ENCODE results near the gene MYADM. TPM values are rescaled to one million over a fixed set of nuclear protein-coding genes. Genes with fewer than 3 reads are reported as not detected.

The MYADM gene
- total and polyA plus RNA-seq, 2 experiments from 2014 or later, result 42.1 to 211 TPM

DNA sequence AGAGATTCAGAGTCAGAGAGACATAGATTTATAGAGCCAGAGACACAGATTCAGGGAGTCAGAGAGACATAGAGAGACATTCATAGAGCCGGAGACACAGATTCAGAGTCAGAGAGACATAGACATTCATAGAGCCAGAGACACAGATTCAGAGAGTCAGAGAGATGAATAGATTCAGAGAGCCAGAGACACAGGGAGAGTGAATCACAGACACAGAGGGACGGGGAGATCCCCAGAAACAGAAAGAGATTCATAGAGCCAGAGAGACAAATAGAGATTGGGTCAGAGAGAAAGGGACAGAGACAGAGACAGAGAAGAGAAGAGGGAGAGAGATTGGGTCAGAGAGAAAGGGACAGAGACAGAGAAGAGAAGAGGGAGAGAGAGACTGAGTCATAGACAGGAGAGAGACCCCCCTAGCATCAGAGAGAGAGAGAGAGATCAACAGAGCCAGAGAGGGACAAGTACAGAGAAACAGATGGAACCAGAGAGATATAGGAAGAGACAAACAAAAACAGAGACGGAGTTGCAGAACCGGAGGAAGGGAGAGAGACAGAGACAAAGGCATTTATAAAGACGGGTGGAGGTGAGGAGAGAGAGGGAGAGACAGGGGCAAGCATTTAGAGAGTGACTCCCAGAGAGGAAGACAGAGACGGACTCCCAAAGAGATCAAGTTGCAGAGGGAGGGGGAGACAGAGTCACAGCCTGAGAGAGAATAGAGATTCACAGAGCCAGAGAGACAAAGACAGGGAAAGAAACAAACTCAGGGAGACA, 13.2 kb downstream of the MYADM start:
- H3K36me3 ChIP-seq (replicated peaks; ENCODE audit: insufficient read depth, low read depth), result no peaks in the 10 kb centered on the region
- H3K4me3 ChIP-seq, result no peak overlapping the region
- peaks cover 29% of the 10 kb centered on the region for H3K27me3 ChIP-seq
- peak overlapping the region; percentile 3 for H2AFZ ChIP-seq
- H3K9me2 ChIP-seq (replicated peaks; ENCODE audit: insufficient read depth), result no peaks in the 10 kb centered on the region
- WGBS (ENCODE audit: low lambda C conversion rate, missing lambda C conversion rate), result 31% methylated on average over 6 of the region's 6 CpGs
- TF ChIP-seq CTCF (IDR thresholded peaks at IDR 0.05; ENCODE audit: poor library complexity), result no peak
- TF ChIP-seq EZH2 (IDR thresholded peaks at IDR 0.05; ENCODE audit: borderline replicate concordance), result no peak
- TF ChIP-seq EZH2phosphoT487 (IDR thresholded peaks at IDR 0.05; ENCODE audit: low read depth, severe bottlenecking, unreplicated experiment), result no peak
- no peaks in the 10 kb centered on the region for H3K9me3 ChIP-seq (ENCODE audit: low read depth)
- no peak overlapping the region for H3K27ac ChIP-seq
- no peak for DNase-seq (ENCODE audit: low spot score)
- H3K4me1 ChIP-seq (ENCODE audit: insufficient read depth), result peaks cover 8% of the 10 kb centered on the region
- H3K4me2 ChIP-seq, result peak overlapping the region; percentile 86
- no peaks in the 10 kb centered on the region for H3K79me2 ChIP-seq
- peaks cover under 1% of the 10 kb centered on the region for H4K20me1 ChIP-seq (ENCODE audit: insufficient read depth, poor library complexity, severe bottlenecking)

GRCh38 chr19:53881482-53882390, 14.1 kb downstream of the MYADM start, which contains the start of gene PRKCG:
PRKCG (plus strand) TSS chr19:53882197; CDS start chr19:53882495, 298 bp downstream.
- Histone ChIP-seq H3K27me3 (peaks cover 29% of the 10 kb centered on the region), H2AFZ (peak within 1 kb of the TSS; percentile 14)
- peak; percentile 82 for DNase-seq (ENCODE audit: low spot score)

GRCh38 chr19:53882391-53883050, 14.8 kb downstream of the MYADM start:
- Histone ChIP-seq H3K79me2 (no peaks in the 10 kb centered on the region), H3K36me3 (replicated peaks; ENCODE audit: insufficient read depth, low read depth) (no peaks in the 10 kb centered on the region), H3K9me2 (replicated peaks; ENCODE audit: insufficient read depth) (no peaks in the 10 kb centered on the region), H3K9me3 (ENCODE audit: low read depth) (no peaks in the 10 kb centered on the region), H3K4me1 (ENCODE audit: insufficient read depth) (peaks cover 8% of the 10 kb centered on the region), H3K4me3 (no peak overlapping the region), H3K27me3 (peaks cover 29% of the 10 kb centered on the region), H3K4me2 (peak overlapping the region; percentile 86), H4K20me1 (ENCODE audit: insufficient read depth, poor library complexity, severe bottlenecking) (no peaks in the 10 kb centered on the region), H3K27ac (no peak overlapping the region), H2AFZ (peak overlapping the region; percentile 14)
- 4% methylated on average over 18 of the region's 18 CpGs for WGBS (ENCODE audit: low lambda C conversion rate, missing lambda C conversion rate)
- TF ChIP-seq CTCF (IDR thresholded peaks at IDR 0.05; ENCODE audit: poor library complexity), result no peak
- TF ChIP-seq EZH2phosphoT487 (IDR thresholded peaks at IDR 0.05; ENCODE audit: low read depth, severe bottlenecking, unreplicated experiment), result no peak
- TF ChIP-seq EZH2 (IDR thresholded peaks at IDR 0.05; ENCODE audit: borderline replicate concordance), result no peak
- no peak for DNase-seq (ENCODE audit: low spot score)

More at GRCh38 chr19:53881482-53882390, 14.1 kb downstream of the MYADM start, which contains the start of gene PRKCG:
- 3% methylated on average over 29 of the region's 49 CpGs for WGBS (ENCODE audit: low lambda C conversion rate, missing lambda C conversion rate)
- peaks cover 8% of the 10 kb centered on the region for H3K4me1 ChIP-seq (ENCODE audit: insufficient read depth)
- no peak within 1 kb of the TSS for H3K27ac ChIP-seq
- no peaks in the 10 kb centered on the region for H3K79me2 ChIP-seq
- peak within 1 kb of the TSS; percentile 86 for H3K4me2 ChIP-seq
- no peaks in the 10 kb centered on the region for H3K9me2 ChIP-seq (replicated peaks; ENCODE audit: insufficient read depth)
- H3K4me3 ChIP-seq, result peak within 1 kb of the TSS; percentile 0
- no peaks in the 10 kb centered on the region for H4K20me1 ChIP-seq (ENCODE audit: insufficient read depth, poor library complexity, severe bottlenecking)
- TF ChIP-seq EZH2 (IDR thresholded peaks at IDR 0.05; ENCODE audit: borderline replicate concordance), result no peak
- peak; percentile 38 for TF ChIP-seq CTCF (IDR thresholded peaks at IDR 0.05; ENCODE audit: poor library complexity)
- H3K36me3 ChIP-seq (replicated peaks; ENCODE audit: insufficient read depth, low read depth), result no peaks in the 10 kb centered on the region
- no peaks in the 10 kb centered on the region for H3K9me3 ChIP-seq (ENCODE audit: low read depth)

Measured in hepatocyte (in vitro differentiated cells).